ENCODE results near the gene HSPB3. TPM values are rescaled to one million over a fixed set of nuclear protein-coding genes. Genes with fewer than 3 reads are reported as not detected.
A peak's percentile ranks its signal among the peaks of the same experiment; 100 is the strongest.

The HSPB3 gene
- total RNA-seq = 100 to 1,000 TPM; 338 to 442 TPM

- H3K36me3 ChIP-seq = no peaks in the 10 kb centered on the region
- TF ChIP-seq CTCF (IDR thresholded peaks at IDR 0.05) = no peak
- no peaks in the 10 kb centered on the region for H3K9me3 ChIP-seq
- peaks cover 0 to 9% of the 10 kb centered on the region in 2 donors for H3K4me1 ChIP-seq
- peak within 1 kb of the TSS; percentile 79 to 96 for H3K27ac ChIP-seq
- no peaks in the 10 kb centered on the region for H3K27me3 ChIP-seq
- DNase-seq (ENCODE audit: low spot score) = peak; percentile 76
- peak within 1 kb of the TSS; percentile 44 to 53 for H3K4me3 ChIP-seq
These were observed at the start of gene HSPB3 for GRCh38 chr5:54455413-54456157. HSPB3 (plus strand) TSS chr5:54455699; CDS start chr5:54455790, 91 bp downstream.

- Histone ChIP-seq H3K36me3 (no peaks in the 10 kb centered on the region), H3K4me1 (no peaks in the 10 kb centered on the region), H3K9me3 (no peaks in the 10 kb centered on the region), H3K27ac (no peak overlapping the region), H3K4me3 (no peak overlapping the region), H3K27me3 (no peaks in the 10 kb centered on the region)
- TF ChIP-seq CTCF (IDR thresholded peaks at IDR 0.05) = no peak
- DNase-seq (ENCODE audit: low spot score) = no peak
These were observed 44.3 kb upstream of the HSPB3 start for GRCh38 chr5:54411176-54411575.

GRCh38 chr5:54412913-54413312 lies 42.6 kb upstream of the HSPB3 start:
- Histone ChIP-seq H3K4me1 (no peaks in the 10 kb centered on the region), H3K36me3 (no peaks in the 10 kb centered on the region), H3K27me3 (no peaks in the 10 kb centered on the region), H3K4me3 (no peak overlapping the region), H3K9me3 (no peaks in the 10 kb centered on the region), H3K27ac (no peak overlapping the region)
- no peak for TF ChIP-seq CTCF (IDR thresholded peaks at IDR 0.05)
- no peak for DNase-seq (ENCODE audit: low spot score)

- H3K27ac ChIP-seq = no peak overlapping the region
- DNase-seq (ENCODE audit: low spot score) = no peak
- no peaks in the 10 kb centered on the region for H3K27me3 ChIP-seq
- no peak for TF ChIP-seq CTCF (IDR thresholded peaks at IDR 0.05)
- no peak overlapping the region for H3K4me3 ChIP-seq
- H3K4me1 ChIP-seq = no peaks in the 10 kb centered on the region
- H3K9me3 ChIP-seq = no peaks in the 10 kb centered on the region
- no peaks in the 10 kb centered on the region for H3K36me3 ChIP-seq
These were observed 40.4 kb upstream of the HSPB3 start for GRCh38 chr5:54415147-54415546.

- Histone ChIP-seq H3K27me3 (no peaks in the 10 kb centered on the region), H3K9me3 (no peaks in the 10 kb centered on the region), H3K4me3 (no peak overlapping the region), H3K27ac (no peak overlapping the region), H3K4me1 (no peaks in the 10 kb centered on the region), H3K36me3 (no peaks in the 10 kb centered on the region)
- TF ChIP-seq CTCF (IDR thresholded peaks at IDR 0.05) = no peak
- DNase-seq (ENCODE audit: low spot score) = no peak
These were observed 39.5 kb upstream of the HSPB3 start for GRCh38 chr5:54415896-54416601.

Data from right atrium auricular region (tissue), 2 donors.